GM12892 (cell line): ENCODE results near the gene MED12.

Source experiments
- POLR2A ChIP-seq: IDR thresholded peaks from 2 replicates; pipeline ENCODE4 v1.6.1; 2011; ENCODE audit warnings: low read depth, low read length, control low read depth
- TAF1 ChIP-seq: IDR thresholded peaks from 2 replicates; pipeline ENCODE4 v1.6.1; 2011; ENCODE audit warnings: low read depth, mild to moderate bottlenecking, control low read depth, low read length, borderline replicate concordance

DNA sequence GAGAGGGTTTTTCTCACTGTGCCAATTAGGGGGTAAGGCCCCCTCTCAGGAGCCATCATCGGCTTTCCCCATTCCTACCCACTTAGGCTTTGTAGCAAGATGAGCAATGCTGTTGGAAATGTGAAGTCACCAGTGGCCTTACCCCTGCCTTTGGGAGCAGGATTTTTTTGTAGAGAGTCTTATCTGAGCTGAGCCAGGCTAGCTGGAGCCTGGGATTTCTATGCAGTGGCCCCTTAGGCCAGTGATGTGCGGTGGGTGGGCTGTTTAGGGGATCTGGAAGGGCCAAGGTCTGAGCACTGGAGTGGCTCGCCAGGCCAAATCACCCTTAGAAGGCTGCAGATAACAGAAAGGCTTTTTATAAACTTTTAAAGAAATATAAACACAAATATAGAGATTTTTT, 16.1 kb upstream of the MED12 start:
- no peak for TF ChIP-seq POLR2A
- TF ChIP-seq TAF1 = no peak
